AG09309 (cell line): ENCODE results near the gene CDH16.

ENCODE experiments used
- DNase-seq: peaks from one replicate; pipeline ENCODE4 v3.0.0-alpha.2; 2010; ENCODE audit warnings: low read depth
- H3K4me3 ChIP-seq: 2 replicates; pipeline ENCODE4 v1.5.1; 2011; ENCODE audit warnings: mild to moderate bottlenecking, low read depth, low read length, moderate library complexity; ENCODE audit not compliant: control insufficient read depth
- TF ChIP-seq, protein P1 (sequence below): IDR thresholded peaks from 2 replicates; pipeline ENCODE4 v1.5.1; 2011; ENCODE audit warnings: mild to moderate bottlenecking, low read depth, low read length, inconsistent platforms; ENCODE audit not compliant: insufficient read depth, control insufficient read depth; ENCODE audit errors: missing control alignments

Gene CDH16

DNA sequence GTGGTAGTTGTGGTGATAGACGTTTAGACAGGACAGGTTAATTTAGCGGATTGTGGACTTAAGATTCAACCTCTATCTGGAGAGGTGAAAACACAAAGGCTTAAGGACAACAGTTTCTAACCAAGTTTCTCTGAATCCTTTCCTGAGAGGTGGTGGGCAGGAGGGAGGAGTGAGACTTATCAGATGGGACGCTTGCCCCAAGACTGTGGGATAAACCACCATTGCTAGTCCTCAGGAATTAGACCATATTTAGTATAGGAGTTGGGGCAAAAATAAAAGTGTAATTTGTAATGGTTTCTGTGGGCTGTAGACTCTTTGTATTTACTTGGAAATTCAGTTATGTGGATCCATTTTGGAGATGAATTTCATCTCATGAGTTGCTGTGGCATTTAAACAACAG lies 31.8 kb downstream of the CDH16 start:
- TF ChIP-seq, protein P1, sequence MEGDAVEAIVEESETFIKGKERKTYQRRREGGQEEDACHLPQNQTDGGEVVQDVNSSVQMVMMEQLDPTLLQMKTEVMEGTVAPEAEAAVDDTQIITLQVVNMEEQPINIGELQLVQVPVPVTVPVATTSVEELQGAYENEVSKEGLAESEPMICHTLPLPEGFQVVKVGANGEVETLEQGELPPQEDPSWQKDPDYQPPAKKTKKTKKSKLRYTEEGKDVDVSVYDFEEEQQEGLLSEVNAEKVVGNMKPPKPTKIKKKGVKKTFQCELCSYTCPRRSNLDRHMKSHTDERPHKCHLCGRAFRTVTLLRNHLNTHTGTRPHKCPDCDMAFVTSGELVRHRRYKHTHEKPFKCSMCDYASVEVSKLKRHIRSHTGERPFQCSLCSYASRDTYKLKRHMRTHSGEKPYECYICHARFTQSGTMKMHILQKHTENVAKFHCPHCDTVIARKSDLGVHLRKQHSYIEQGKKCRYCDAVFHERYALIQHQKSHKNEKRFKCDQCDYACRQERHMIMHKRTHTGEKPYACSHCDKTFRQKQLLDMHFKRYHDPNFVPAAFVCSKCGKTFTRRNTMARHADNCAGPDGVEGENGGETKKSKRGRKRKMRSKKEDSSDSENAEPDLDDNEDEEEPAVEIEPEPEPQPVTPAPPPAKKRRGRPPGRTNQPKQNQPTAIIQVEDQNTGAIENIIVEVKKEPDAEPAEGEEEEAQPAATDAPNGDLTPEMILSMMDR = no peak
- DNase-seq = no peak
- no peak overlapping the region for H3K4me3 ChIP-seq

DNA sequence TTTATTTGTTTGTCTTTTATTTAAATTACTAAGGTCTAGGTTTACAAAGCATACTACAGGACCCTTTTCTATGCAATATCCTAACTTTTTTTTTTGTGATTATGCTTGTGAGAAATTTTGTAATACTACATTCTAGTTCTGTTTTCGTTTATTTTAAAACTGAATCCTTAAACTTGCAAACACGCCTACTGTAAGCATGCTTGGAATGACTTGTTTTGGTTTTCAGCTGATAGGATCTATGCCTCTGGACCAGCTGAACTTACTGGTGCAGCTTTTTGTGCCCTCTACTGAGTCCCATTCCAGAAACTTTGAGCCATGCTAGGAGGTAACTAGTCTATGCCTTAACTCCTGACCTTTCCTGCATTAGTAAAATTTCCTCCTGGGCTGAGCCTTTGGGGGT lies 32.4 kb downstream of the CDH16 start:
- TF ChIP-seq, protein P1 = no peak
- DNase-seq = no peak
- no peak overlapping the region for H3K4me3 ChIP-seq

DNA sequence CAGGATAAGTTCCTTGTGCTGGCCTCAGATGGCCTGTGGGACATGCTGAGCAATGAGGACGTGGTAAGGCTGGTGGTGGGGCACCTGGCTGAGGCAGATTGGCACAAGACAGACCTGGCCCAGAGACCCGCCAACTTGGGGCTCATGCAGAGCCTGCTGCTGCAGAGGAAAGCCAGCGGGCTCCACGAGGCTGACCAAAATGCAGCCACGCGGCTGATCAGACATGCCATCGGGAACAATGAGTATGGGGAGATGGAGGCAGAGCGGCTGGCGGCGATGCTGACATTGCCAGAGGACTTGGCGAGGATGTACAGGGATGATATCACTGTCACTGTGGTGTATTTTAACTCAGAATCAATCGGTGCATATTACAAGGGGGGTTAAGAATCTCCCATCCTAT lies 33.2 kb downstream of the CDH16 start:
- TF ChIP-seq, protein P1 = no peak
- DNase-seq = no peak
- no peak overlapping the region for H3K4me3 ChIP-seq

DNA sequence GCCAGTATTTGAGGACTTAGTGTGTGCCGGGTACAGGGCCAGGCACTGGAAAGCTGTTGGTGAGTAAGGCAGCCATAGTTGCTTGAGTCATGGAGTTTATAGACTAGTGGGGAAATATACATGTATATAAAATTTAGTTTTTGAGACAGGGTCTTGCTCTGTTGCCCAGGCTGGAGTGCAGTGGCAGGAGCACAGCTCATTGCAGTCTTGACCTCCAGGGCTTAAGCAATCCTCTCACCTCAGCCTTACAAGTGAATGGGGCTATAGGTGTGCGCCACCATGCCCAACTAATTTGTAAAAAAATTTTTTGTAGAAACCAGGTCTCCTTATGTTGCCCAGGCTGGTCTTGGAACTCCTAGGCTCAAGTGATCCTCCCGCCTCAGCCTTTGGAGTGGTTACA lies 36.0 kb downstream of the CDH16 start:
- no peak for DNase-seq
- H3K4me3 ChIP-seq = no peak overlapping the region
- TF ChIP-seq, protein P1 = no peak

DNA sequence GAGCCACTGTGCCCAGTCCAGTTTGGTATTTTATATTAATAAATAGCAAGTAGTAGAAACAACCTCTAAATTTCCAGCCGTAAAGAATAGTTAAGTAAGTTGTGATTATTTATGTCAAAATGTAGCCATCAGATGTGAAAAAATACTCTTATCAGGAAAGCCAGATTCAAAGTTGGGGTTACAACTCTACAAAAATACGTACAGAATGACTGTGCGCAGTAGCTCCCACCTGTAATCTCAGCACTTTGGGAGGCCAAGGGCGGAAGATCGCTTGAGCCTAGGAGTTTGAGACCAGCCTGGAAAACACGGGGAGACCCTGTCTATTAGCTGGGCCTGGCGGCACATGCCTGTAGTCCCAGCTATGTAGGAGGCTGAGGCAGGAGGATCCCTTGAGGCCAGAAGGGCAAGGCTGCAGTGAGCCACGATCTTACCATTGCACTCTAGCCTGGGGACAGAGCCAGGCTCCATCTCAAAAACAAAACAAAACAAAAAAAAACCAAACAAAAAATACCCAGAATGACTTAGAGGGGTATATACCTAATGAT lies 36.6 kb downstream of the CDH16 start:
- TF ChIP-seq, protein P1 = no peak
- DNase-seq = no peak
- H3K4me3 ChIP-seq = no peak overlapping the region

DNA sequence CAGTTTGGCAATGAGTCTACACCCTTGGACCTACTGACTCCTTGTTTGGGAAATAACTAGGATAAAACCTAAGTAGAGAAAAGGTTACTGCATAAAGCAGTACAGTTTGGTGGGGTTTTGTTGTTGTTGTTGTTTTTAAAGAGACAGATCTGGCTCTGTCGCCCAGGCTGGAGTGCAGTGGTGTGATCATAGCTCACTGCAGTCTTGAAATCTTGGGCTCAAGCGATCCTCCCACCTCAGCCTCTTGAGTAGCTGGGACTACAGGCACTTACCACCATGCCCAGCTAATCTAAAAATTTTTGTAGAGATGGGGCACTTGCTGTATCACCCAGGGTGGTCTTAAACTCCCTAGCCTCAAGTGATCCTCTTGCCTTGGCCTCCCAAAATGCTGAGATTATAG lies 37.1 kb downstream of the CDH16 start:
- TF ChIP-seq, protein P1 = no peak
- peak overlapping the region; percentile 90 for H3K4me3 ChIP-seq
- no peak for DNase-seq

DNA sequence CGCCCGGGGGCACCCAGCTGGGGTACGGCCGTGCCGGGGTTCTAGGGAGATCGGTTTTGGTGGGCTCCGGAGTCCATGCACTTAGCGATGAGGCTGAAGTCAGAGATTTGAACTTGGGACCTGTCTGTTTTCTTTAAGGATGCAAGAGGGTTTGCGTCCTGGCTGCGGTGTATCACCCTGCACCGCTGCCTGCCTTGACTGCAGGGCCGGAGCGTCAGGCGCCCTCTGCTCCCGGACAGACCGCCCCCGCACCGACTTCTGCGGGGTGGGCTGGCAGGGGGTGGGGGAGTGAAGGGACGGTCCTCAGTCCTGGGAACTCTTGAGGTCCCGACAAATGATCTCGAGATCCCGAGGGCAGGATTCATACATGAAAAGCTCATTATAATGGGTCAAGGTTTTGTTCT lies 37.7 kb downstream of the CDH16 start:
- TF ChIP-seq, protein P1 = no peak
- DNase-seq = no peak
- peak overlapping the region; percentile 90 for H3K4me3 ChIP-seq
